Measurements from ENCODE around the gene SARM1.

SARM1 gene

DNA sequence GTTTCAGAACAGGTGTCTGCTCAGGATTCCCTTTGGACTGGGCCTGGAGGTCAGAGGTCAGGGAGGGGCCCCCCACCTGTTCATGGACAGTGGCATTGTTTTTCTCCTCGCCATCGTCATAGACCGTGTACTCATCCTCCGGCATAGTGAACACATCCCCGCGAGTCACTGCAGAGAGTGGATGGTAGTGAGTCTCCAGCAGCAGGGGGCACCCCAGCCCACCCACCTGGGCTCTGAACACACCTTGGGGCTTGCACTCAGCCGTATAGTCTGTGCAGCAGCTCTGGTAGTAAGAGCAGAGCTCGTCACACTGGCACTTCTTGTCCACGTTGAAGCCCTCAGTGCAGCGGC is 1.8 kb upstream of the SARM1 start:
- FAIRE-seq: no peak

DNA sequence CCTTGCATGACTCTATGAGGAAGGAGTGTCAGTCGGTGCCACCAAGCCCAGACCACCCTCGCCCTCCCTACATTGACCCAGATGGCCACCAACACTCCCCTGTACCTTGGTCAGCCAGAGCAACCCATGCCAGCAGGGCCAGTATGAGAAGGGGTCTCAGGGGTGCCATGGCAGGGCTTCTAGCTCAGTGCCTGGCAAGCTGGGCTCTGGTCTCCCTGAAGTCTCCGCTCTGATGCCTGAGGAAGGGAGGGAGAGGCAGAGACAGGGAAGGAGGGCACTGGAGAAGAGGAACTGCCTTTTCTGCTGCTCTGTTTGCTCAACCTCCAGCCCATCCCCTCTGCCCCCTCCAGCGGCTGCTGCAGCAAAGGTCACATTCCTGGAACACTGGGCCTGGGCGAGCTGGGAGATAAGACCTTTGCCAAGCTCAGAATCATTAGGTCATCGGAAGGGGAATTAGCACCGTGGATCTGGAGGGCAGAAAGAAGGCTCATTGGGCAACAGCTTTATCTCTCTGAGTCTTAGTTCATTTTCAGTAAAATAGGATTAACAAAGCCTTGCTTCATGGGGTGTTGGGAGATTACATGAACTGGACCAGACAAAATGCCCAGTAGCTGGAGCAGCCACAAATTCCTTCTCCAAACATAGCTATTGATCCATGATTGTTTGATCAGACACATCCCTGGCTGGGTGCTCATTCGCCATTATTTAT is 1.3 kb upstream of the SARM1 start, which contains the start of gene VTN:
TSS of gene VTN (minus strand) at position 273 of the 709 bp plus-strand sequence. CDS start at position 169, 104 bp downstream.
- no peak for FAIRE-seq

DNA sequence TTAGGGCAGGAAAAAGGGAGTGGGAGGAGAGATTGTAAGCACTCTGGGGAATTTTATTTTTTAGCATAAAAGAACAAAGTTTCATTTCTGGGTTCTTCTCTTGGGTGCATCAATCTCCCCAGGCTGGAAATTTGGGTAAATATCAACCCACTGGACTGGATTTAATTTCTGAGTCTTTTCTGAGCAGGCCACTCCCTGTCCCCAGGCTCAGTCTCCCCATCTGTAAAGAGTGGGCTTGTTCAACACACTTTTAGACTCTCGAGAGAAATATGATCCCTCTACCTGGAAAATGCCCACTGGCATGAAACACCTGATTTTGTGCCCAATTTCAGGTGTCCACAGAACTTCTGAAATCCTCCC is 770 bp upstream of the SARM1 start:
- no peak for FAIRE-seq

DNA sequence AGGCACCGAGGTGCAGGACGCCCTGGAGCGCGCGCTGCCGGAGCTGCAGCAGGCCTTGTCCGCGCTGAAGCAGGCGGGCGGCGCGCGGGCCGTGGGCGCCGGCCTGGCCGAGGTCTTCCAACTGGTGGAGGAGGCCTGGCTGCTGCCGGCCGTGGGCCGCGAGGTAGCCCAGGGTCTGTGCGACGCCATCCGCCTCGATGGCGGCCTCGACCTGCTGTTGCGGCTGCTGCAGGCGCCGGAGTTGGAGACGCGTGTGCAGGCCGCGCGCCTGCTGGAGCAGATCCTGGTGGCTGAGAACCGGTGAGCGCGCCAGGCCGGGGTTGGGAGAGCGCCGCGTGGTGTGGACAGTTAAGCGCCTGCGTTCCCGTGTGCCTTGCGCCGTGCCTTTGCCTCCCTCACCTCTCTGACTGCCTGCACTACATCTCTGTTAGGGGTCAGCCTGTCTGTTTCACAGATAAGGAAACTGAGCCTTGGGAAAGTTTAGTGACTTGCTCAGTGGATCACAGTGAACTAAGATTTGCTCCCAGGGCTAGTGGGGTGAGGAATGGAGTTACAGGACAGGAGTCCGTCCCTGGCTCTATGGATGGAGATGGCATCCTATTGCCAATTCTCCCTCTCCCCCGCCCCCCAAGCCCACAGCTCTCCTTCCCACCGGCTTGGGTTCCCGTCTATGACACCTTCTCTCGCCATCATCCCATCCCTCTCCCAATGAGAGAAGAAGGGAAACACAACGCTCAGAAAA is 880 bp downstream of the SARM1 start:
- FAIRE-seq: no peak

DNA sequence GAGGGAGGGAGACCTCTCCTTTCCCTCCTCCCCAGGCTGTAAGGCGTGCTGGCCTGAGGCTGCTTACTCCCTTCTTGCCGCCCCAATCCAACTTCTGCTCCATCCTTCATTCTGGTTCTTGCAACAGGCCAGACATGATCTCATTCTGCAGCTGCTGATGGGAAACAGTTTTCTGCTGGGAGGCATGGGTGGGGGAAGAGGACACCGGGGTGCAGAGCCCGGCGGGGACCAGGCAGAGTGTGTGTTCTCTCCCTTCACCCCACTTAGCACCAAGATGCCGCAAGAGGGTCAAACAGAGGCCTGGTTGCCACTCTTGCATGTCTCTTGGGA is 1.4 kb downstream of the SARM1 start:
- FAIRE-seq: no peak

DNA sequence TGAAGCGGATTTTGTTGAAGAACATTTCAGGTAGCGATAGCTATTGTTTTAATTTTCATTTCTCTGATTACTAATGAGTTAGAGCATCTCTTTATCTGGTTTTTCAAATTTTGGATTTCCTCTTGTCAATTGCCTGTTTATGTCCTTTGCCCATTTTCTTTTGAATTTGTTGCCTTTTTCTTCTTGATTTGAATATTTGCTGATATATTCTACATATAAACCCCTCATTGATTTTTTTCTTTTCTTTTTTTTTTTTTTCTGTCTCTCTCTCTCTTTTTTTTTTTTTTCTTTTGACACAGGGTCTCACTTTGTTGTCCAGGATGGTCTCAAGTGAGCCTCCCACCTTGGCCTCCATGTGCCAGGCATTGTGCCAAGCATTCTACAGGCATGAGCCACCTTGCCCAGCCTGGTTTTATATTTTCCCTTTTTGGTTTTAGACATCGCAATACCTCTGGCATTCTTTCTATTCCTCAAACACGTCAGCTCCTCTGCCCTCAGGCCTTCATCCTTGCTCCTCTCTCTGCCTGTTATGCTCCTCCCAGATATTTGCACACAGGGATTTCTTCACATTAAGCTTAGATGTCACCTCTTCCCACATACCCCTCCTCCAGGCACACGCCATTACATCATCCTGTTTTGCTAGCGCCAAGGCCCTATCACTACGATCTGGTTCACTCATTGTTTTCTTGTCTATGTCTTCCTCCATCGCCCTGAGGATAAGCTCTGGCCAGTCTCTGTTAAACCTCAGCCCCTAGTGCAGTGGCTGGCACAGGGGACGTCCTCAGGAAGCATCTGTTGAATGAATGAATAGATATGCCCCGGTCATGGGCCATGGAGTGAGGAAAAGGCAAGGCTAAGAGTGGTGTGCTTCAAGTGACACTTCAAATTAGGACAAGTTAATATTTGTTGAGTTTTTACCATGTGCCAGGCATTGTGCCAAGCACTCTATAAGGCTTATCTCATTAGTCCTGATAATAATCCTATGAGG is 8.6 kb downstream of the SARM1 start:
- no peak for FAIRE-seq

DNA sequence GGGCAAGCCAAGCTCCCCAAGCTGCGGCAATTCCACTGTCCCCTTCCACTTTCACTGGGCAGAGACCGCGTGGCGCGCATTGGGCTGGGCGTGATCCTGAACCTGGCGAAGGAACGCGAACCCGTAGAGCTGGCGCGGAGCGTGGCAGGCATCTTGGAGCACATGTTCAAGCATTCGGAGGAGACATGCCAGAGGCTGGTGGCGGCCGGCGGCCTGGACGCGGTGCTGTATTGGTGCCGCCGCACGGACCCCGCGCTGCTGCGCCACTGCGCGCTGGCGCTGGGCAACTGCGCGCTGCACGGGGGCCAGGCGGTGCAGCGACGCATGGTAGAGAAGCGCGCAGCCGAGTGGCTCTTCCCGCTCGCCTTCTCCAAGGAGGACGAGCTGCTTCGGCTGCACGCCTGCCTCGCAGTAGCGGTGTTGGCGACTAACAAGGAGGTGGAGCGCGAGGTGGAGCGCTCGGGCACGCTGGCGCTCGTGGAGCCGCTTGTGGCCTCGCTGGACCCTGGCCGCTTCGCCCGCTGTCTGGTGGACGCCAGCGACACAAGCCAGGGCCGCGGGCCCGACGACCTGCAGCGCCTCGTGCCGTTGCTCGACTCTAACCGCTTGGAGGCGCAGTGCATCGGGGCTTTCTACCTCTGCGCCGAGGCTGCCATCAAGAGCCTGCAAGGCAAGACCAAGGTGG is 9.8 kb downstream of the SARM1 start:
- no peak for FAIRE-seq

DNA sequence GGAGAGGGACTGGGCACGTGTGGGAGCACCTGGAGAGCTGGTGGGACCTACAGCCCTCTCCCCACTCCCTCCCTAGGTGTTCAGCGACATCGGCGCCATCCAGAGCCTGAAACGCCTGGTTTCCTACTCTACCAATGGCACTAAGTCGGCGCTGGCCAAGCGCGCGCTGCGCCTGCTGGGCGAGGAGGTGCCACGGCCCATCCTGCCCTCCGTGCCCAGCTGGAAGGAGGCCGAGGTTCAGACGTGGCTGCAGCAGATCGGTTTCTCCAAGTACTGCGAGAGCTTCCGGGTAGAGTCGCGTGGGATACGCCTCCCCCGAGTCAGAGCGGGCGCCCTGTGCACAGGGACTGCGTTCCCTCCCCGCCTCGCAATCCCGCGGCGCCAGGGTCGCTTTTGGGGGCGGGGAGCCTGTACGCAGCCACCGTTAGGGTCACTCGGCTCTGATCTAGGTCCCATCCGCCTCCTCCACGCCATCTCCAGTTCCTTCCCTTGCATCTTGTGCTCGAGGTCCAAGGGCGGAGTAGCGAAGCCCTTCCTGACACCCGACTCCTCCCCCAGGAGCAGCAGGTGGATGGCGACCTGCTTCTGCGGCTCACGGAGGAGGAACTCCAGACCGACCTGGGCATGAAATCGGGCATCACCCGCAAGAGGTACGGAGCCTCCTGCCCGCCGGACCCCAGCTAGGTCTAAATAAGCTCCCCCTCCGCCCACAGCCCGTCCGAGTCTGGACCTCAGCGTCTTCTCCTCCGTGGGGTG is 13.0 kb downstream of the SARM1 start:
- no peak for FAIRE-seq

DNA sequence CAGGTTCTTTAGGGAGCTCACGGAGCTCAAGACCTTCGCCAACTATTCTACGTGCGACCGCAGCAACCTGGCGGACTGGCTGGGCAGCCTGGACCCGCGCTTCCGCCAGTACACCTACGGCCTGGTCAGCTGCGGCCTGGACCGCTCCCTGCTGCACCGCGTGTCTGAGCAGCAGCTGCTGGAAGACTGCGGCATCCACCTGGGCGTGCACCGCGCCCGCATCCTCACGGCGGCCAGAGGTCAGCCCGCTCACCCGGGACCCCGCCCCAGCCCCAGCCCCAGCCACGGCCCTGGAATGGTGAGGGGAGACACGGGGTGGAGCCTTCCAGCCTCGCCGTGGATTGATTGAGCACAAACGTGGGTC is 13.5 kb downstream of the SARM1 start:
- FAIRE-seq: no peak

DNA sequence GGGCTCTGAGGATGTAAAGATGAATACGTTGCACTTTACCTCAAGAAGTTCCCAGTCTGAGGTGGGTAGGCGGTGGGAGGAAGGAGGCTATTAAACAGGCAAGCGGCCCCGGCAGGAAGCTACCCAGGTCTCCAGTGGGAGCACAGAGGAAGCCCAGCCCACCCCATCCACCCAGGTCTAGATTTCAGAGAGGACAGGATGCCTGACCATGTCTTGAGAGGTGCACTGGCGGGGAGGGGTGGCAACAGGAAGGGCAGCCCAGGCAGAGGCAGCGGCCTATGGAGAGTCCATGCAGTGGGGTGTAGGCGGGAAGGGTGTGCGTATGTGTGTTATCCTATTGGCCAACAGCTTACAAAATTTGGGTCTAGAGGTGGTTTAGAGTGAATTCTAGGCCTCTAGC is 13.9 kb downstream of the SARM1 start:
- no peak for FAIRE-seq

DNA sequence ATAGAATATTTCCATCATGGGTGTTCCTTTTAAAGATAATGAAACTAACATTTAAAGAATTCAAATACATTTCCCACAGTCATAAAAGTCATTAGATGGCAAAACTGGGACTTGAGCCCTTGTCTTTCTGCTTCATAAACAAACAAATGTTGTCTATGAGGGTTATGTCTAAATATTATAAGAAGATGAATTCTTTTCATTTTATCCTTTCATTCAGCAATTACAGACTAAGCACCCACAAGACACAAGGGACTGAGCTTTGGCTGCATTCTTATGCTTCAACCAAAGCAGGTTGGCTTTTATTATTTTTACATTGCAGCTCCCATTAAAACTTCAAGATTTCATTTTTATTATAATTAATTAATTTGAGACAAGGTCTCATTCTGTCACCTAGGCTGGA is 14.9 kb downstream of the SARM1 start:
- no peak for FAIRE-seq

DNA sequence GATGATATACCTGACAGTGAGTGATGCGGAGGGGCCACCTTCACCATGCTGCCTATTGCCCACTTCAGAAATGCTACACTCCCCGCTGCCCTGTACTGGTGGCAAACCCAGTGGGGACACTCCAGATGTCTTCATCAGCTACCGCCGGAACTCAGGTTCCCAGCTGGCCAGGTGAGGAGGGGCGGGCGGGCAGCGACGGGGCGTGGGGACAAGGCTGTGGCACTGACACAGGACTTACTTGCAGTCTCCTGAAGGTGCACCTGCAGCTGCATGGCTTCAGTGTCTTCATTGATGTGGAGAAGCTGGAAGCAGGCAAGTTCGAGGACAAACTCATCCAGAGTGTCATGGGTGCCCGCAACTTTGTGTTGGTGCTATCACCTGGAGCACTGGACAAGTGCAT is 16.6 kb downstream of the SARM1 start:
- no peak for FAIRE-seq

DNA sequence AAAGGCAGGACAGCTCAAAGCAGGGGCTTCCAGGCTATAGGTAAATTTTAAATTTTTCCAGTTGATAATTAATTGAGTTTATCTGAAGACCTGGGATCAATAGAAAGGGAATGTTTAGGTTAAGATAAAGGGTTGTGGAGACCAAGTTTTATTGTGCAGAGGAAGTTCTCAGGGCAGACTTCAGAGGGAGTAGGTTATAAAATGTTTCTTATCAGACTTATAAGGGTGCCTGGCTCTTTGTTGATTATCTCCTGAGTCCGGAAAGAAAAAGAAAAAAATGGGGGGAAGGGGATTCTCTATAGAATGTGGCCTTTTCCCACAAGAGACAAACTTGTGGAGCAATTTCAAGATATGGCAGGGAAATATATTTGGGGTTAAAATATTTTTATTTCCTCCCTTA is 18.6 kb downstream of the SARM1 start:
- no peak for FAIRE-seq

DNA sequence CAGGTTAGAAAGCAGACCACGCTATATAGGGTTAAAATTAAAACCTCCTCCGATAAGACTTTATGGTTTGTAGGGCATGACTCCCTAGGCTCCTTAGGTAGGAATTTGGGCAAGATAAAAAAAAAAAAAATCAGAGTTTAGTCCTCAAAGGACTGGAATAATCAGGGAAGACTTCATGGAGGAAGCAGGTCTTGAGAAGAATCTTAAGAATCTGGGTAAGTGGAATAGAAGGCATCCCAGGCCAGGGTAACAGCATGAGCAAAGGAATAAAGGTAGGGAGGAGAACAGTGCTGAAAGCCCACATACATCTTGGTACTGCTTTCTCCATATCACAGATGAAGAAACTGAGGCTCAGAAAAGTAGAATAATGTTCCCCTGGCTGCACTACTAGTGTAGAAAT is 19.1 kb downstream of the SARM1 start:
- FAIRE-seq: no peak

DNA sequence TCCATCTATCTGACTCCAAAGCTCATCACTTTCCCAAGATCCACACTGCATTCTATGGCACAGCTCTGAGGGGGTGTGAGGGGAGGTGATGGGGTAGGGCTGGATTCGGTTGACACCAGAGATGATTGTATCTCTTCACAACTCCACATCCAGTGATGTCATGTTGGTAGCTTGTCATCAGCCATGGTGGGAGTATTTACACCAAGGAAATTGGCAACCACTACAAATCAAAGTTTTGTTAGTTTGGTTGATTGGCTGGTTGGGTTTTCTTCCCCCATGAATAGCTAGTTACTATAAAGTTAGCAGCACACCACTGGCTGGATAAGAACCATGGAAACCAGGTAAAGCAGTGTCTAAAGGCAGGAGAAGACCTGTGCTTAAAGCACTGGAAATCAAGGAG is 19.5 kb downstream of the SARM1 start:
- no peak for FAIRE-seq

DNA sequence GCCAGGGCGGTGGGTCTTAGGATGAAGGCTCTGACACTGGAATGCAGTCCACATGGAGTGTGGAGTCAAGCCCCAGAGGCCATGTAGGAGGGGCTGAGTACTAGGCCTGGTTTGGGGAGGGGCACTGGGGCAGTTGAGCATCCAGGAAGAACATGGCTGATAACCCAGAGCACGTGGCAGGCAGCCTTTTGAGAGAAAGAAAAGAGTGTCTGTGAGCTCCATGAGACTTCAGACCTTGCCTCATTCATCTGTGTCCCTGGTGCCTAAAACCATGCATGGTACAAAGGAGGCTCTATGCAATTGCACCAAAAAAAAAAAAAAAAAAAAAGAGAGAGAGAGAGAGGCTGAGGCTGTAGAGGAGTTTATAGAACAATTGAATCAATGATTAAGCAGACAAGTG is 19.9 kb downstream of the SARM1 start:
- no peak for FAIRE-seq

DNA sequence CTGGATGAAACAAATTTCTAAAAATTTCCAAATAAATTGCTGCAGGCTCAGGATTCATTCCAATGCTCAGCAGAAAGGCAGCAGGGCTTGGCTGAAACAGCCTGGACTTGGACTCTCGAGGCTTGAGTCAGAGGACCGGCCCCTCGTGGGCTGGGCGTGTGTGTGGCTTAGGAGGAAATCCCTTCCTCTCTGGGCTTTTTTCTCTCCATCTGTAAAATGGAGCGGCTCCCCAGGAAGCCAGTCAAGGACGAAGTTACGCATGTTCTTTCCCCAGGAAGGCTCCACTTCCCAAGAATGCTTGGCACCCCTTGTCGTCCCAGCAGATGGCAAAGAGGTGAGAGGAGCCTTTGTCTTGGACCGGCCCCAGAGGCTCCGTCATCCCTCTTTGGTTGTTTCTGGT is 21.0 kb downstream of the SARM1 start:
- no peak for FAIRE-seq

DNA sequence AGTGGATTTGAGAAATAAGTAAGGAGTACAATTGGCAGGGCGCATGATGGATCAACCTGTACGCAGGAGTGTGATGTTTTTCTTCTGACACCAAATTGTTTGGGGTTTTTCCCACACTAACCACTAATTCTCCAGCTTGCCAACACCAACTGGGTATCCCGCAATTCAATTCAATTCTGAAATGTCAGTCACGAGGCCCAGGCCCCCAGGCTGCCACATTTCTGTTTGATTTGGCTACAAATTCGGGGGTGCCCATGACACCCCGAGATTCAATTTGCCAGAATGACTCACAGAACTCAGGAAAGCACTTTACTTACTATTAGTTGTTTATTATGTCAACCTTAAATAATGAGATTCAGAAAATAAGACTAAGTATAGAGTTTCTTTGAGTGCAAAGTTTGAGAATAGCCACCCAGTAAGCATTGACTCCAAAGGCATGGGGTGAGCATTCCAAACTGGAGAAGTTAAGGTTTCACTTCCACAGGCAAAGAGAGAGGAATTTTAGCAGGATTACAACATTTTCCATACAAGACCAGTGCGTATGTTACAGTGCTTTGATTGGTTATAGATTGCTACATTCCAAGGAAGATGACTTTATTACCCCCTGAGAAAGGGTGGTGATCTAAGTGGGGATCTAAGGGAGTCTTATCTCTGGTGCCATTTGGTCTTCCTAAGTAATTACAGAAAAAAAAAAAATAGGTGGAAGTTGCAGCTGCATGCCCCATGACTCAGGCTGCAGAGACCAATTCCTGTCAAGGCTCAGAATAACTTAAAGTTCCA is 23.0 kb downstream of the SARM1 start:
- FAIRE-seq: no peak

DNA sequence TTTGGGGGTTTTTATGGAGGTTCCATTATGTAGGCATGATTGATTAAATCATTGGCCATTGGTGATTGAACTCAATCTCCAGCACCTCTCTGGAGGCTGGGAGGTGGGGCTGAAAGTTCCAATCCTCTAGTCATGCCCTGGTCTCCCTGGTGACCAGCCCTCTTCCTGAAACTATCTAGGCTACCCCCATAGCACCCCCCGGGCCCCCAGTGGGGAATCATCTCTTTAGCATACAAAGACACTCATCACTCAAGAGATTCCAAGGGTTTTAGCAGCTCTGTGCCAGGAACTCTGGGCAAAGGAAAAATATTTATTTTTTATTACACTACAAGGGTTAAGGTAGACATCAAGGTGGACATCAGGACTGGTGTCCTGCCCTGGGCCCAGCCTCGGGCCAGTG is 23.9 kb downstream of the SARM1 start:
- FAIRE-seq: no peak

DNA sequence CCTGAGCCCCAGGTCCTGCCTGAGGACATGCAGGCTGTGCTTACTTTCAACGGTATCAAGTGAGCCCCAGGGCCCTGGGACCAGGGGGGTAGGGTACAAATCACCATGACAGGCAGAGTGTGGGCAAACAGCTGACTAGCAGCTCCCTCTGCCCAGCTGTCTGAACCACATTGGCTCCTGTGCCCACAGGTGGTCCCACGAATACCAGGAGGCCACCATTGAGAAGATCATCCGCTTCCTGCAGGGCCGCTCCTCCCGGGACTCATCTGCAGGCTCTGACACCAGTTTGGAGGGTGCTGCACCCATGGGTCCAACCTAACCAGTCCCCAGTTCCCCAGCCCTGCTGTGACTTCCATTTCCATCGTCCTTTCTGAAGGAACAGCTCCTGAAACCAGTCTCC is 24.5 kb downstream of the SARM1 start:
- no peak for FAIRE-seq

DNA sequence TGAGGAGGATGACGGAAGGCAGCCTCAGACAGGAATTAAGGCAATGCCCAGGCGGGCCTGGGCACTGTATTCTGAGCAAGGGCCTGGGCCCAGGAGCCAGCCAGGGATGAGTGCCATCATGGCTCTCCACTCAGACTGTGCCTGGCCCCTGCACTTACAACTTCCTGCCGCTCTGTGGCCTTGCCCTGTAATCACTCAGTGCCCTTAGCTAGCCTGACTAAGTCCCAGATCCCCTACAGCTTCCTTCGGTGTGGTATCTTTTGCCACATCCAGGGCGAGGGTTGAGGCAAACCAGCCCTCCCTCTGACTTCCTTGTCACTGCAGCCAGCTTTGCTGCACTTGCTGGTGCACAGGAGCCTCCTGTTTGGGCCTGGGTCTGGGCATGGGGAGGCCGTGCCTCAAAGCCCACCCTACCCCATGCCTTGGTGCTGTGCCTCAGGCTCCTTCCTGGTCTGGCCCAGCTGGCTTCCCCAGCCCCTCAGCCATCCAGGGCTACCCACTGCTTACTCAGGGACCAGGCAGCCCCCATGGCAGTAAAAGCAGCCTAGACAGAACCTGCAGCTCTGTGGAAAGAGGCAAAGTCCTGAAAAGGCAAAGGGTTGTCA is 25.2 kb downstream of the SARM1 start:
- no peak for FAIRE-seq

All from A204.1 (cell line).